HepG2 (cell line): Measurements from ENCODE around the gene SLC39A1. TPM values are rescaled to one million over a fixed set of nuclear protein-coding genes. Genes with fewer than 3 reads are reported as not detected.

Source experiments
- ATAC-seq: fragments of 200-7000 bp; cut with Tn5 transposase; 3 replicates; pipeline ENCODE4 v1.9.1; 2020; ENCODE audit warnings: mild to moderate bottlenecking, moderate library complexity
- BruUV-seq: library from RNA; stranded (reverse); fragments of 400-500 nt; replicated peaks from 2 replicates; lab custom pipeline; 2021; lab: Mats Ljungman, UMichigan
- CTCF ChIA-PET: fragments of 300-600 bp; formaldehyde crosslinking; extraction: SDS; loops from one replicate; lab custom pipeline; 2021; ENCODE audit warnings: low total read pairs, inconsistent platforms, low intra/inter-chr PET ratio; lab: Yijun Ruan, JAX
- POLR2A ChIA-PET: fragments of 350-600 bp; sonication (Branson Sonifier 250); formaldehyde crosslinking; loops from one replicate; lab custom pipeline; 2020; ENCODE audit warnings: antibody characterized with exemption, inconsistent platforms; lab: Yijun Ruan, JAX
- DNase-seq: peaks from one replicate; pipeline ENCODE4 v3.0.0-alpha.2; 2015; ENCODE audit warnings: low spot score
- FAIRE-seq: peaks from 3 replicates; lab custom pipeline; 2011; peaks lifted over from hg19 to GRCh38; lab: Jason Lieb, UNC
- H2AFZ ChIP-seq: one replicate; pipeline ENCODE4 v1.6.1; 2011; ENCODE audit warnings: low read length, inconsistent platforms
- H3K27ac ChIP-seq: fragments of 300-600 bp; 3 replicates; pipeline ENCODE4 v1.8.0; 2011; ENCODE audit warnings: mixed run types, mild to moderate bottlenecking, mixed read lengths, low read length, inconsistent platforms; ENCODE audit not compliant: insufficient read depth; ENCODE audit errors: extremely low read length
- H3K27me3 ChIP-seq, 2 experiments: fragments of 200-600 bp in 1 of 2; 2 replicates in 1 of 2; 3 replicates in 1 of 2; pipeline versions ENCODE4 v1.6.0 to v1.8.0; 2011; ENCODE audit warnings: low read length in 2 of 2, mild to moderate bottlenecking in 2 of 2, moderate library complexity in 2 of 2, inconsistent platforms in 1 of 2; ENCODE audit not compliant: insufficient read depth in 2 of 2, control insufficient read depth in 1 of 2
- H3K36me3 ChIP-seq, 2 experiments: fragments of 200-600 bp in 1 of 2; replicated peaks in 1 of 2; 2 replicates in 1 of 2; 3 replicates in 1 of 2; pipeline versions ENCODE4 v1.5.1 to v1.8.0; 2011; ENCODE audit warnings: low read length in 2 of 2, inconsistent platforms in 1 of 2; ENCODE audit not compliant: insufficient read depth in 2 of 2, control insufficient read depth in 1 of 2
- H3K4me1 ChIP-seq: 2 replicates; pipeline ENCODE4 v1.5.1; 2012; ENCODE audit warnings: low read length, inconsistent platforms; ENCODE audit not compliant: insufficient read depth
- H3K4me2 ChIP-seq: 2 replicates; pipeline ENCODE4 v1.6.0; 2011; ENCODE audit warnings: low read depth, low read length, inconsistent platforms
- H3K4me3 ChIP-seq, 3 experiments: fragments of 200-600 bp in 1 of 3; sonication (generic), shearing (Covaris generic) in 1 of 3; replicated peaks in 1 of 3; 2 replicates each; pipeline ENCODE4 v1.5.1; 2011 to 2016; ENCODE audit warnings: low read length in 3 of 3, inconsistent platforms in 2 of 3, low read depth in 2 of 3, mild to moderate bottlenecking in 2 of 3, control low read depth in 1 of 3, mixed read lengths in 1 of 3; ENCODE audit not compliant: insufficient read depth in 1 of 3
- H3K79me2 ChIP-seq: one replicate; pipeline ENCODE4 v1.6.1; 2011; ENCODE audit warnings: low read length, inconsistent platforms; ENCODE audit not compliant: insufficient read depth
- H3K9ac ChIP-seq: 2 replicates; pipeline ENCODE4 v1.6.0; 2011; ENCODE audit warnings: mild to moderate bottlenecking, low read depth, low read length, inconsistent platforms; ENCODE audit not compliant: insufficient read depth
- H3K9me3 ChIP-seq: 2 replicates; pipeline ENCODE4 v1.5.1; 2012; ENCODE audit warnings: mild to moderate bottlenecking, low read length
- H4K20me1 ChIP-seq: 2 replicates; pipeline ENCODE4 v1.6.0; 2011; ENCODE audit warnings: inconsistent platforms, mild to moderate bottlenecking, low read length, moderate library complexity; ENCODE audit not compliant: insufficient read depth
- CCAR2 ChIP-seq: fragments of 200-400 bp; formaldehyde crosslinking; optimal IDR thresholded peaks from 2 replicates; pipeline ENCODE3; 2018; ENCODE audit warnings: low read depth, mild to moderate bottlenecking, low read length, moderate library complexity
- GABPB1 ChIP-seq: IDR thresholded peaks from 2 replicates; pipeline ENCODE4 v1.6.1; 2016; ENCODE audit warnings: mild to moderate bottlenecking, missing genetic modification reagents, moderate library complexity, missing compliant biosample characterization
- MLLT10 ChIP-seq: sonication (generic); formaldehyde crosslinking; IDR thresholded peaks from 2 replicates; pipeline ENCODE4 v1.4.0; 2020; ENCODE audit warnings: missing genetic modification reagents
- REPIN1 ChIP-seq: sonication (generic); formaldehyde crosslinking; IDR thresholded peaks from 2 replicates; pipeline ENCODE4 v1.8.0; 2022; ENCODE audit warnings: missing genetic modification reagents, low read depth, mild to moderate bottlenecking, borderline replicate concordance
- SALL1 ChIP-seq: sonication (generic); formaldehyde crosslinking; IDR thresholded peaks from 2 replicates; pipeline ENCODE4 v1.8.0; 2022; ENCODE audit warnings: mild to moderate bottlenecking, missing genetic modification reagents
- TMF1 ChIP-seq: sonication (generic); formaldehyde crosslinking; IDR thresholded peaks from 2 replicates; pipeline ENCODE4 v1.8.1; 2022; ENCODE audit warnings: low read depth, missing genetic modification reagents
- ZKSCAN1 ChIP-seq: fragments of 150-350 bp; IDR thresholded peaks from 2 replicates; pipeline ENCODE4 v1.6.1; 2014; ENCODE audit warnings: low read length
- ZNF549 ChIP-seq: sonication (generic); formaldehyde crosslinking; IDR thresholded peaks from 2 replicates; pipeline ENCODE4 v1.5.0; 2020; ENCODE audit warnings: missing genetic modification reagents
- ZNF619 ChIP-seq: sonication (generic); formaldehyde crosslinking; IDR thresholded peaks from 2 replicates; pipeline ENCODE4 v1.4.0; 2020; ENCODE audit warnings: mild to moderate bottlenecking, missing genetic modification reagents
- WGBS: methylation state at CpG from one replicate; pipeline ENCODE4 v1.1.6; 2017; ENCODE audit warnings: low lambda C conversion rate; 5-methylcytosine and 5-hydroxymethylcytosine counted together
- in situ Hi-C: cut with HindIII; loops from 2 replicates; pipeline ENCODE4 v1.10.0; 2017; ENCODE audit warnings: low pct_unique_long_range_greater_than_20kb; ENCODE audit not compliant: extremely low pct_ligation_motif_present
- intact Hi-C: fragments of 100-400 bp; cut with micrococcal nuclease; formaldehyde crosslinking; loops from one replicate; pipeline ENCODE4 v1.10.0; 2022; ENCODE audit not compliant: unreplicated experiment
- polyA plus RNA-seq, 8 experiments: library from polyadenylated mRNA; depleted of rRNA in 3 of 8; stranded (reverse) in 7 of 8; unstranded in 1 of 8; fragments of >200 nt; fragmentation: Illumina TruSeq in 4 of 8; extraction: Trizol in 4 of 8; gene quantifications; 2 replicates each; pipeline versions ENCODE4 v1.2.1 to v1.2.3, GENCODE V29; 2011 to 2016; ENCODE audit warnings: low read depth in 4 of 8, missing spikeins in 1 of 8, mixed read lengths in 1 of 8; ENCODE audit not compliant: insufficient read depth in 1 of 8
- total RNA-seq, 5 experiments: library from RNA; depleted of rRNA; stranded (reverse); fragments of >200 nt; fragmentation: Illumina TruSeq; extraction: Trizol; gene quantifications; 2 replicates each; pipeline ENCODE4 v1.2.3, GENCODE V29; 2016; ENCODE audit warnings: low read depth in 1 of 5
- TF ChIP-seq, protein P1 (sequence below), 2 experiments: sonication (generic) in 1 of 2; formaldehyde crosslinking in 1 of 2; IDR thresholded peaks; 2 replicates each; pipeline versions ENCODE4 v1.5.1 to v1.6.1; 2011 to 2020; ENCODE audit warnings: borderline replicate concordance in 1 of 2, low read depth in 1 of 2, low read length in 1 of 2, mild to moderate bottlenecking in 1 of 2, missing genetic modification reagents in 1 of 2, moderate library complexity in 1 of 2

Gene SLC39A1
- total and polyA plus RNA-seq, 2 of the 13 experiments (the other 11 are each of a cell fraction or from before 2014, with no cell fraction given): 71.2 to 78.4 TPM

GRCh38 chr1:153921803-153922075 is 41.6 kb downstream of the SLC39A1 start:
- WGBS: 6% methylated on average over 10 of the region's 10 CpGs
- DNase-seq (no peak), FAIRE-seq (no peak), ATAC-seq (no peak)
- Histone ChIP-seq H3K9me3 (no peaks in the 10 kb centered on the region), H3K4me2 (peak overlapping the region; percentile 90), H3K36me3 (peaks cover 0 to 3% of the 10 kb centered on the region in 2 experiments; a peak in 2 of 5 replicates), H3K4me1 (peaks cover 37% of the 10 kb centered on the region), H3K27ac (peak overlapping the region; percentile 83), H3K4me3 (peak overlapping the region; percentile 74 to 80 (median 79)), H4K20me1 (peaks cover 26% of the 10 kb centered on the region), H3K9ac (peak overlapping the region; percentile 84), H3K27me3 (no peaks in the 10 kb centered on the region; a peak in 2 of 5 replicates), H2AFZ (no peak overlapping the region), H3K79me2 (peaks cover 45% of the 10 kb centered on the region)
- intact Hi-C loops: loop anchor here (5.0 kb wide), 1 partner anchor 36 kb away; the partner anchor contains the start of gene CRTC2
- ChIA-PET CTCF (no interaction called here), POLR2A (interaction anchor here (1.0 to 3.5 kb wide), 3 partner anchors 45 to 56 kb away, joined by 3 to 28 read pairs (median 17); partner anchors contain the start of genes CREB3L4 and JTB)
- TSS peak; percentile 53 for BruUV-seq
- in situ Hi-C loops: no loop called here
- no peak for TF ChIP-seq CCAR2
- 0 out of 2 replicates have a peak, but pooled peaks have one; percentile 20 for TF ChIP-seq REPIN1 (CRISPR knock-in tag)
- TF ChIP-seq ZKSCAN1: no peak
- TF ChIP-seq, protein P1, sequence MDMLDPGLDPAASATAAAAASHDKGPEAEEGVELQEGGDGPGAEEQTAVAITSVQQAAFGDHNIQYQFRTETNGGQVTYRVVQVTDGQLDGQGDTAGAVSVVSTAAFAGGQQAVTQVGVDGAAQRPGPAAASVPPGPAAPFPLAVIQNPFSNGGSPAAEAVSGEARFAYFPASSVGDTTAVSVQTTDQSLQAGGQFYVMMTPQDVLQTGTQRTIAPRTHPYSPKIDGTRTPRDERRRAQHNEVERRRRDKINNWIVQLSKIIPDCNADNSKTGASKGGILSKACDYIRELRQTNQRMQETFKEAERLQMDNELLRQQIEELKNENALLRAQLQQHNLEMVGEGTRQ (IDR thresholded peaks at IDR 0.05; ENCODE audit: low read depth, low read length): peak; percentile 10; the same call in 1 of the 2 replicates
- TF ChIP-seq, protein P1 (CRISPR knock-in tag; IDR thresholded peaks at IDR 0.05; ENCODE audit: borderline replicate concordance): no peak
- no peak for TF ChIP-seq TMF1 (CRISPR knock-in tag)
- TF ChIP-seq MLLT10: no peak
- TF ChIP-seq ZNF549 (CRISPR knock-in tag): no peak
- TF ChIP-seq GABPB1: no peak
- TF ChIP-seq ZNF619 (CRISPR knock-in tag): 0 out of 2 replicates have a peak, but pooled peaks have one; percentile 51
- 0 out of 2 replicates have a peak, but pooled peaks have one; percentile 15 for TF ChIP-seq SALL1
